ENCODE measurements around the gene MRPS18A. TPM values are rescaled to one million over a fixed set of nuclear protein-coding genes. Genes with fewer than 3 reads are reported as not detected.
A peak's percentile ranks its signal among the peaks of the same experiment; 100 is the strongest.

MRPS18A gene
- total and polyA plus RNA-seq, 2 experiments from 2014 or later, result 58.6 to 62.7 TPM

DNA sequence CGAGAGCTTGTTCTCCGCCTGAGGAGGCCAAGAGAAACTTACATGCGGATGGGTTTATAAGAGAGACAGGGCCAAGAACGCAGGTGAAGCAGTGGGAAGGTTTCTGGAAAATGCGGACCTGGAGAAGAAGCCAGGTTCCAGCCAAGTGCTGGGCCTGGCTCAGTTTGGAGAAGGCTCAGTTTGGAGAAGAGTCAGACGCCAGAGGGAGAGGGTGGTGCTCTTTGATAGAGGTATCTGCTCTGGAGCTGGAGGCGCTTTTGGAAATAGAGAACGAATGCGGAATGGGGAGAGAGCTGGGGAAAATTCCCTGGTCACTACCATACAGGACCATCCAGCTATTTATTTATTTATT lies 42.0 kb downstream of the MRPS18A start:
- no peaks in the 10 kb centered on the region for H3K9me2 ChIP-seq (ENCODE audit: insufficient read depth)
- no peak for TF ChIP-seq ETS1 (IDR thresholded peaks at IDR 0.05)
- no peak for TF ChIP-seq POLR2AphosphoS5 (IDR thresholded peaks at IDR 0.05; ENCODE audit: low read depth)
- TF ChIP-seq ZNF331 (CRISPR knock-in tag; IDR thresholded peaks at IDR 0.05; ENCODE audit: low read depth), result no peak
- no peak for TF ChIP-seq CREB1 (CRISPR knock-in tag; IDR thresholded peaks at IDR 0.05; ENCODE audit: low read depth)
- TF ChIP-seq, protein P1, sequence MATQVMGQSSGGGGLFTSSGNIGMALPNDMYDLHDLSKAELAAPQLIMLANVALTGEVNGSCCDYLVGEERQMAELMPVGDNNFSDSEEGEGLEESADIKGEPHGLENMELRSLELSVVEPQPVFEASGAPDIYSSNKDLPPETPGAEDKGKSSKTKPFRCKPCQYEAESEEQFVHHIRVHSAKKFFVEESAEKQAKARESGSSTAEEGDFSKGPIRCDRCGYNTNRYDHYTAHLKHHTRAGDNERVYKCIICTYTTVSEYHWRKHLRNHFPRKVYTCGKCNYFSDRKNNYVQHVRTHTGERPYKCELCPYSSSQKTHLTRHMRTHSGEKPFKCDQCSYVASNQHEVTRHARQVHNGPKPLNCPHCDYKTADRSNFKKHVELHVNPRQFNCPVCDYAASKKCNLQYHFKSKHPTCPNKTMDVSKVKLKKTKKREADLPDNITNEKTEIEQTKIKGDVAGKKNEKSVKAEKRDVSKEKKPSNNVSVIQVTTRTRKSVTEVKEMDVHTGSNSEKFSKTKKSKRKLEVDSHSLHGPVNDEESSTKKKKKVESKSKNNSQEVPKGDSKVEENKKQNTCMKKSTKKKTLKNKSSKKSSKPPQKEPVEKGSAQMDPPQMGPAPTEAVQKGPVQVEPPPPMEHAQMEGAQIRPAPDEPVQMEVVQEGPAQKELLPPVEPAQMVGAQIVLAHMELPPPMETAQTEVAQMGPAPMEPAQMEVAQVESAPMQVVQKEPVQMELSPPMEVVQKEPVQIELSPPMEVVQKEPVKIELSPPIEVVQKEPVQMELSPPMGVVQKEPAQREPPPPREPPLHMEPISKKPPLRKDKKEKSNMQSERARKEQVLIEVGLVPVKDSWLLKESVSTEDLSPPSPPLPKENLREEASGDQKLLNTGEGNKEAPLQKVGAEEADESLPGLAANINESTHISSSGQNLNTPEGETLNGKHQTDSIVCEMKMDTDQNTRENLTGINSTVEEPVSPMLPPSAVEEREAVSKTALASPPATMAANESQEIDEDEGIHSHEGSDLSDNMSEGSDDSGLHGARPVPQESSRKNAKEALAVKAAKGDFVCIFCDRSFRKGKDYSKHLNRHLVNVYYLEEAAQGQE (IDR thresholded peaks at IDR 0.05; ENCODE audit: unreplicated experiment), result no peak
- no peak for TF ChIP-seq ZNF114 (CRISPR knock-in tag; IDR thresholded peaks at IDR 0.05)
- TF ChIP-seq EZH2phosphoT487 (IDR thresholded peaks at IDR 0.05; ENCODE audit: unreplicated experiment), result no peak
- TF ChIP-seq EZH2 (IDR thresholded peaks at IDR 0.05; ENCODE audit: low read depth, unreplicated experiment), result no peak
- TF ChIP-seq NANOG (IDR thresholded peaks at IDR 0.05; ENCODE audit: borderline replicate concordance), result no peak
- no peak for ATAC-seq
- Mint-ChIP-seq H3K27me3 (ENCODE audit: insufficient read depth, low read depth, poor library complexity) (peaks cover 14% of the 10 kb centered on the region), H3K27ac (peak overlapping the region; percentile 87), H3K4me3 (peak overlapping the region; percentile 80), H3K9me3 (peaks cover 2% of the 10 kb centered on the region; the same call in 1 of the 3 replicates), H3K4me1 (peaks cover 10% of the 10 kb centered on the region), H3K36me3 (ENCODE audit: low read depth) (peaks cover 16% of the 10 kb centered on the region)
- no peak for DNase-seq (ENCODE audit: low spot score)
- H3K36me3 ChIP-seq (ENCODE audit: insufficient read depth), result peaks cover 8% of the 10 kb centered on the region
- peaks cover 14% of the 10 kb centered on the region for H4K20me1 ChIP-seq (replicated peaks; ENCODE audit: insufficient read depth)
- peaks cover 7% of the 10 kb centered on the region for H3F3A ChIP-seq (replicated peaks; ENCODE audit: low read depth)
- no peaks in the 10 kb centered on the region for H3K27me3 ChIP-seq (ENCODE audit: insufficient read depth)
- H3K79me2 ChIP-seq (replicated peaks; ENCODE audit: insufficient read depth), result no peaks in the 10 kb centered on the region; the same call in 1 of the 2 replicates
- H2AFZ ChIP-seq, result peak overlapping the region; percentile 98
- peak overlapping the region; percentile 80 for H3K4me2 ChIP-seq
- peak overlapping the region; percentile 56 for H3K4me3 ChIP-seq
- peaks cover 6% of the 10 kb centered on the region for H3K4me1 ChIP-seq (ENCODE audit: insufficient read depth)
- H3K27ac ChIP-seq (ENCODE audit: low read depth), result peak overlapping the region; percentile 53; the same call in 1 of the 2 replicates

- H3K4me3 Mint-ChIP-seq, result peak within 1 kb of the TSS; percentile 80
- peaks cover 2% of the 10 kb centered on the region; the same call in 1 of the 3 replicates for H3K9me3 Mint-ChIP-seq
- Histone ChIP-seq H2AFZ (peak within 1 kb of the TSS; percentile 98), H3K27ac (ENCODE audit: low read depth) (peak within 1 kb of the TSS; percentile 66; the same call in 1 of the 2 replicates), H4K20me1 (replicated peaks; ENCODE audit: insufficient read depth) (peaks cover 17% of the 10 kb centered on the region), H3K4me2 (peak within 1 kb of the TSS; percentile 84), H3K4me3 (peak within 1 kb of the TSS; percentile 56), H3K36me3 (ENCODE audit: insufficient read depth) (peaks cover 11% of the 10 kb centered on the region), H3F3A (replicated peaks; ENCODE audit: low read depth) (peaks cover 7% of the 10 kb centered on the region), H3K79me2 (replicated peaks; ENCODE audit: insufficient read depth) (peaks cover 2% of the 10 kb centered on the region), H3K27me3 (ENCODE audit: insufficient read depth) (no peaks in the 10 kb centered on the region), H3K9me2 (ENCODE audit: insufficient read depth) (no peaks in the 10 kb centered on the region), H3K4me1 (ENCODE audit: insufficient read depth) (peaks cover 6% of the 10 kb centered on the region)
- peaks cover 10% of the 10 kb centered on the region for H3K4me1 Mint-ChIP-seq
- H3K27ac Mint-ChIP-seq, result peak within 1 kb of the TSS; percentile 88
- peaks cover 14% of the 10 kb centered on the region for H3K27me3 Mint-ChIP-seq (ENCODE audit: insufficient read depth, low read depth, poor library complexity)
- DNase-seq (ENCODE audit: low spot score) (peak; percentile 99), ATAC-seq (peak; percentile 90)
- no peak for TF ChIP-seq ETS1 (IDR thresholded peaks at IDR 0.05)
- no peak for TF ChIP-seq POLR2AphosphoS5 (IDR thresholded peaks at IDR 0.05; ENCODE audit: low read depth)
- TF ChIP-seq STAT1 (IDR thresholded peaks at IDR 0.05; ENCODE audit: unreplicated experiment), result no peak
- peak; percentile 43; the same call in 1 of the 2 replicates for TF ChIP-seq CREB1 (CRISPR knock-in tag; IDR thresholded peaks at IDR 0.05; ENCODE audit: low read depth)
- H3K36me3 Mint-ChIP-seq (ENCODE audit: low read depth), result peaks cover 21% of the 10 kb centered on the region
Measured at GRCh38 chr6:43644940-43645612, 42.5 kb downstream of the MRPS18A start, which contains the start of gene RSPH9. TSS of gene RSPH9 (plus strand) at chr6:43645036. CDS start at chr6:43645099, 63 bp downstream.

Measured in GM23338 (cell line).